HepG2 (cell line): ENCODE results near the gene ZMYND8. TPM values are rescaled to one million over a fixed set of nuclear protein-coding genes. Genes with fewer than 3 reads are reported as not detected.

Source experiments
- AGO2 ChIP-seq: fragments of 200-400 bp; formaldehyde crosslinking; optimal IDR thresholded peaks from 2 replicates; pipeline ENCODE3; 2017; ENCODE audit warnings: mild to moderate bottlenecking, low read depth, low read length, moderate library complexity
- DRAP1 ChIP-seq: IDR thresholded peaks from 2 replicates; pipeline ENCODE4 v1.6.1; 2016; ENCODE audit warnings: missing genetic modification reagents, missing compliant biosample characterization
- HOXA5 ChIP-seq: sonication (generic); formaldehyde crosslinking; IDR thresholded peaks from 2 replicates; pipeline ENCODE4 v1.4.0; 2020; ENCODE audit warnings: missing genetic modification reagents
- MATR3 ChIP-seq: sonication (generic); formaldehyde crosslinking; IDR thresholded peaks from 2 replicates; pipeline ENCODE4 v1.4.0; 2020; ENCODE audit warnings: missing genetic modification reagents
- PBX2 ChIP-seq: IDR thresholded peaks from 2 replicates; pipeline ENCODE4 v1.6.1; 2016; ENCODE audit warnings: control low read depth
- RFX3 ChIP-seq: IDR thresholded peaks from 2 replicates; pipeline ENCODE4 v1.6.1; 2016; ENCODE audit warnings: missing biosample characterization, missing genetic modification reagents
- RFXANK ChIP-seq: IDR thresholded peaks from 2 replicates; pipeline ENCODE4 v1.6.1; 2016
- SMARCC2 ChIP-seq: fragments of 450-650 bp; IDR thresholded peaks from 2 replicates; pipeline ENCODE4 v1.6.1; 2017; ENCODE audit warnings: antibody characterized with exemption, mild to moderate bottlenecking
- SRF ChIP-seq: IDR thresholded peaks from 2 replicates; pipeline ENCODE4 v1.6.1; 2011; ENCODE audit warnings: mild to moderate bottlenecking, low read depth, low read length, moderate library complexity
- STAG1 ChIP-seq: sonication (generic); formaldehyde crosslinking; IDR thresholded peaks from 2 replicates; pipeline ENCODE4 v1.4.0; 2020; ENCODE audit warnings: missing genetic modification reagents
- TOE1 ChIP-seq: sonication (generic); formaldehyde crosslinking; IDR thresholded peaks from 2 replicates; pipeline ENCODE4 v1.4.0; 2020; ENCODE audit warnings: mild to moderate bottlenecking, missing genetic modification reagents
- ZBTB46 ChIP-seq: sonication (generic); formaldehyde crosslinking; IDR thresholded peaks from 2 replicates; pipeline ENCODE4 v1.4.0; 2020; ENCODE audit warnings: mild to moderate bottlenecking, missing genetic modification reagents, borderline replicate concordance
- ZHX1 ChIP-seq: sonication (generic); formaldehyde crosslinking; IDR thresholded peaks from 2 replicates; pipeline ENCODE4 v1.8.1; 2022; ENCODE audit warnings: low read depth, mild to moderate bottlenecking, missing genetic modification reagents
- ZNF225 ChIP-seq: sonication (generic); formaldehyde crosslinking; IDR thresholded peaks from 2 replicates; pipeline ENCODE4 v1.4.0; 2020; ENCODE audit warnings: mild to moderate bottlenecking, missing genetic modification reagents
- ZNF883 ChIP-seq: sonication (generic); formaldehyde crosslinking; IDR thresholded peaks from 2 replicates; pipeline ENCODE4 v1.5.1; 2020; ENCODE audit warnings: mild to moderate bottlenecking, missing genetic modification reagents; ENCODE audit errors: not compliant biosample characterization
- polyA plus RNA-seq, 8 experiments: library from polyadenylated mRNA; depleted of rRNA in 3 of 8; stranded (reverse) in 7 of 8; unstranded in 1 of 8; fragments of >200 nt; fragmentation: Illumina TruSeq in 4 of 8; extraction: Trizol in 4 of 8; gene quantifications; 2 replicates each; pipeline versions ENCODE4 v1.2.1 to v1.2.3, GENCODE V29; 2011 to 2016; ENCODE audit warnings: low read depth in 4 of 8, missing spikeins in 1 of 8, mixed read lengths in 1 of 8; ENCODE audit not compliant: insufficient read depth in 1 of 8
- total RNA-seq, 5 experiments: library from RNA; depleted of rRNA; stranded (reverse); fragments of >200 nt; fragmentation: Illumina TruSeq; extraction: Trizol; gene quantifications; 2 replicates each; pipeline ENCODE4 v1.2.3, GENCODE V29; 2016; ENCODE audit warnings: low read depth in 1 of 5
- TF ChIP-seq, protein P1 (sequence below): sonication (generic); formaldehyde crosslinking; IDR thresholded peaks from 2 replicates; pipeline ENCODE4 v1.5.0; 2020; ENCODE audit warnings: mild to moderate bottlenecking, missing genetic modification reagents
- TF ChIP-seq, protein P2 (sequence below): sonication (generic); formaldehyde crosslinking; IDR thresholded peaks from 2 replicates; pipeline ENCODE4 v1.8.1; 2023; ENCODE audit warnings: mild to moderate bottlenecking, inconsistent platforms, moderate library complexity, missing genetic modification reagents, borderline replicate concordance

Gene ZMYND8
- total and polyA plus RNA-seq, 2 of the 13 experiments (the other 11 are each of a cell fraction or from before 2014, with no cell fraction given) = 53.9 to 84.7 TPM

- TF ChIP-seq, protein P1, sequence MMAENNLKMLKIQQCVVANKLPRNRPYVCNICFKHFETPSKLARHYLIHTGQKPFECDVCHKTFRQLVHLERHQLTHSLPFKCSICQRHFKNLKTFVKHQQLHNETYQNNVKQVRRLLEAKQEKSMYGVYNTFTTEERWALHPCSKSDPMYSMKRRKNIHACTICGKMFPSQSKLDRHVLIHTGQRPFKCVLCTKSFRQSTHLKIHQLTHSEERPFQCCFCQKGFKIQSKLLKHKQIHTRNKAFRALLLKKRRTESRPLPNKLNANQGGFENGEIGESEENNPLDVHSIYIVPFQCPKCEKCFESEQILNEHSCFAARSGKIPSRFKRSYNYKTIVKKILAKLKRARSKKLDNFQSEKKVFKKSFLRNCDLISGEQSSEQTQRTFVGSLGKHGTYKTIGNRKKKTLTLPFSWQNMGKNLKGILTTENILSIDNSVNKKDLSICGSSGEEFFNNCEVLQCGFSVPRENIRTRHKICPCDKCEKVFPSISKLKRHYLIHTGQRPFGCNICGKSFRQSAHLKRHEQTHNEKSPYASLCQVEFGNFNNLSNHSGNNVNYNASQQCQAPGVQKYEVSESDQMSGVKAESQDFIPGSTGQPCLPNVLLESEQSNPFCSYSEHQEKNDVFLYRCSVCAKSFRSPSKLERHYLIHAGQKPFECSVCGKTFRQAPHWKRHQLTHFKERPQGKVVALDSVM (CRISPR knock-in tag) = peak; percentile 95
- TF ChIP-seq AGO2 (peak; percentile 59), STAG1 (peak; percentile 33; the same call in 1 of the 2 replicates), PBX2 (CRISPR knock-in tag) (no peak), ZNF883 (CRISPR knock-in tag) (peak; percentile 97), SMARCC2 (no peak), SRF (no peak), RFXANK (CRISPR knock-in tag) (no peak), ZHX1 (no peak), MATR3 (CRISPR knock-in tag) (no peak), TOE1 (CRISPR knock-in tag) (no peak), HOXA5 (CRISPR knock-in tag) (peak; percentile 72; the same call in 1 of the 2 replicates), ZBTB46 (CRISPR knock-in tag) (no peak), RFX3 (no peak), DRAP1 (CRISPR knock-in tag) (peak; percentile 97), ZNF225 (CRISPR knock-in tag) (peak; percentile 81; the same call in 1 of the 2 replicates)
- TF ChIP-seq, protein P2, sequence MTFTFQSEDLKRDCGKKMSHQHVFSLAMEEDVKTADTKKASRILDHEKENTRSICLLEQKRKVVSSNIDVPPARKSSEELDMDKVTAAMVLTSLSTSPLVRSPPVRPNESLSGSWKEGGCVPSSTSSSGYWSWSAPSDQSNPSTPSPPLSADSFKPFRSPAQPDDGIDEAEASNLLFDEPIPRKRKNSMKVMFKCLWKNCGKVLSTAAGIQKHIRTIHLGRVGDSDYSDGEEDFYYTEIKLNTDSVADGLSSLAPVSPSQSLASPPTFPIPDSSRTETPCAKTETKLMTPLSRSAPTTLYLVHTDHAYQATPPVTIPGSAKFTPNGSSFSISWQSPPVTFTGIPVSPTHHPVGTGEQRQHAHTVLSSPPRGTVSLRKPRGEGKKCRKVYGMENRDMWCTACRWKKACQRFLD (CRISPR knock-in tag) = peak; percentile 91
Observed at GRCh38 chr20:47360297-47361056, 4.0 kb upstream of the ZMYND8 start (continued).
